Trophoblast cell (in vitro differentiated cells and primary cell): ENCODE measurements around the gene CENPX.

Experiments
- DNase-seq, 2 donors: peaks; one replicate each; pipeline ENCODE4 v3.0.0-alpha.2; 2016
- H2AFZ ChIP-seq: 2 replicates; pipeline ENCODE4 v1.6.1; 2013; ENCODE audit warnings: low read length, moderate library complexity, mild to moderate bottlenecking; ENCODE audit not compliant: insufficient read depth, poor library complexity
- H2AK5ac ChIP-seq: 2 replicates; pipeline ENCODE4 v1.6.1; 2013; ENCODE audit warnings: mild to moderate bottlenecking, low read length
- H2BK120ac ChIP-seq: 2 replicates; pipeline ENCODE4 v1.6.1; 2013; ENCODE audit warnings: low read length, mild to moderate bottlenecking, moderate library complexity; ENCODE audit not compliant: insufficient read depth, poor library complexity
- H2BK12ac ChIP-seq: 2 replicates; pipeline ENCODE4 v1.6.1; 2013; ENCODE audit warnings: mild to moderate bottlenecking, low read length, moderate library complexity
- H2BK5ac ChIP-seq: 2 replicates; pipeline ENCODE4 v1.6.1; 2013; ENCODE audit warnings: low read length, low read depth, moderate library complexity, mild to moderate bottlenecking; ENCODE audit not compliant: poor library complexity
- H3K14ac ChIP-seq: 2 replicates; pipeline ENCODE4 v1.6.1; 2013; ENCODE audit warnings: mild to moderate bottlenecking, low read length
- H3K18ac ChIP-seq: 2 replicates; pipeline ENCODE4 v1.6.1; 2013; ENCODE audit warnings: mild to moderate bottlenecking, low read length
- H3K23ac ChIP-seq: 2 replicates; pipeline ENCODE4 v1.6.1; 2013; ENCODE audit warnings: low read length
- H3K27ac ChIP-seq: 2 replicates; pipeline ENCODE4 v1.5.1; 2013; ENCODE audit warnings: low read depth, mild to moderate bottlenecking, inconsistent platforms, low read length, moderate library complexity
- H3K27me3 ChIP-seq: 2 replicates; pipeline ENCODE4 v1.6.1; 2013; ENCODE audit warnings: inconsistent platforms, mild to moderate bottlenecking, low read length, moderate library complexity; ENCODE audit not compliant: insufficient read depth
- H3K36me3 ChIP-seq, 2 experiments: 1 replicate in 1 of 2; 2 replicates in 1 of 2; pipeline ENCODE4 v1.6.1; 2013; ENCODE audit warnings: low read length in 2 of 2, mild to moderate bottlenecking in 2 of 2, moderate library complexity in 1 of 2; ENCODE audit not compliant: insufficient read depth in 2 of 2, control insufficient read depth in 1 of 2
- H3K4ac ChIP-seq: 2 replicates; pipeline ENCODE4 v1.6.1; 2013; ENCODE audit warnings: low read depth, mild to moderate bottlenecking, low read length, moderate library complexity
- H3K4me1 ChIP-seq, 2 experiments: 1 replicate in 1 of 2; 2 replicates in 1 of 2; pipeline ENCODE4 v1.6.1; 2013; ENCODE audit warnings: low read length in 2 of 2, mild to moderate bottlenecking in 2 of 2, moderate library complexity in 1 of 2; ENCODE audit not compliant: insufficient read depth in 2 of 2, control insufficient read depth in 1 of 2
- H3K4me2 ChIP-seq: 2 replicates; pipeline ENCODE4 v1.6.1; 2013; ENCODE audit warnings: inconsistent platforms, mild to moderate bottlenecking, low read length, moderate library complexity
- H3K4me3 ChIP-seq: 2 replicates; pipeline ENCODE4 v1.5.1; 2013; ENCODE audit warnings: mild to moderate bottlenecking, low read depth, low read length, inconsistent platforms
- H3K79me1 ChIP-seq: one replicate; pipeline ENCODE4 v1.6.1; 2013; ENCODE audit warnings: low read length
- H3K79me2 ChIP-seq: 2 replicates; pipeline ENCODE4 v1.6.1; 2013; ENCODE audit warnings: low read length, mild to moderate bottlenecking; ENCODE audit not compliant: control insufficient read depth, insufficient read depth, poor library complexity
- H3K9ac ChIP-seq: 2 replicates; pipeline ENCODE4 v1.6.1; 2013; ENCODE audit warnings: mild to moderate bottlenecking, low read length
- H3K9me3 ChIP-seq: 2 replicates; pipeline ENCODE4 v1.6.1; 2013; ENCODE audit warnings: low read depth, mild to moderate bottlenecking, control low read depth, inconsistent platforms, low read length; ENCODE audit not compliant: insufficient read depth
- H4K12ac ChIP-seq: 2 replicates; pipeline ENCODE4 v1.6.1; 2013; ENCODE audit warnings: low read depth, mild to moderate bottlenecking, low read length, moderate library complexity
- H4K8ac ChIP-seq: 2 replicates; pipeline ENCODE4 v1.6.1; 2013; ENCODE audit warnings: low read depth, mild to moderate bottlenecking, low read length, moderate library complexity
- H4K91ac ChIP-seq: one replicate; pipeline ENCODE4 v1.6.1; 2013; ENCODE audit warnings: low read depth, mild to moderate bottlenecking, low read length, moderate library complexity
- WGBS: extraction: QIAGEN DNeasy Blood & Tissue Kit; methylation state at CpG from one replicate; pipeline ENCODE4 v1.1.7; 2013; ENCODE audit warnings: missing lambda C conversion rate; ENCODE audit not compliant: insufficient read length, insufficient coverage; ENCODE audit errors: extremely low coverage; 5-methylcytosine and 5-hydroxymethylcytosine counted together

The CENPX gene

GRCh38 chr17:82003411-82004381, 19.0 kb downstream of the CENPX start:
- Histone ChIP-seq H3K4me3 (no peak overlapping the region), H3K14ac (peak overlapping the region; percentile 88), H3K9ac (no peak overlapping the region), H2AFZ (peak overlapping the region; percentile 40), H3K9me3 (peaks cover 5% of the 10 kb centered on the region), H2AK5ac (peak overlapping the region; percentile 83), H3K23ac (no peak overlapping the region), H3K4me2 (peak overlapping the region; percentile 35), H3K27me3 (no peaks in the 10 kb centered on the region), H3K18ac (peak overlapping the region; percentile 87), H3K36me3 (no peaks in the 10 kb centered on the region), H4K12ac (no peak overlapping the region), H2BK5ac (peak overlapping the region; percentile 80), H2BK12ac (peak overlapping the region; percentile 96), H3K27ac (peak overlapping the region; percentile 90), H3K79me2 (peaks cover 6% of the 10 kb centered on the region), H3K79me1 (peaks cover 28% of the 10 kb centered on the region), H3K4ac (peak overlapping the region; percentile 75), H2BK120ac (peak overlapping the region; percentile 95), H4K91ac (peak overlapping the region; percentile 98), H3K4me1 (peaks cover 28 to 38% of the 10 kb centered on the region in 2 experiments), H4K8ac (peak overlapping the region; percentile 83)
- peak; percentile 97 for DNase-seq
- WGBS = no CpG with 5 or more reads among the region's 53 CpGs

GRCh38 chr17:82001571-82002056, 21.1 kb downstream of the CENPX start:
- H4K91ac ChIP-seq = no peak overlapping the region
- no peak overlapping the region for H3K4me3 ChIP-seq
- peaks cover 26% of the 10 kb centered on the region for H3K79me1 ChIP-seq
- no peak overlapping the region for H2AFZ ChIP-seq
- H4K8ac ChIP-seq = no peak overlapping the region
- H3K14ac ChIP-seq = no peak overlapping the region
- peak overlapping the region; percentile 23 for H2BK12ac ChIP-seq
- no peaks in the 10 kb centered on the region for H3K27me3 ChIP-seq
- no peak overlapping the region for H3K27ac ChIP-seq
- H3K79me2 ChIP-seq = peaks cover 6% of the 10 kb centered on the region
- H4K12ac ChIP-seq = no peak overlapping the region
- no peak for DNase-seq
- no peak overlapping the region for H3K18ac ChIP-seq
- H3K4ac ChIP-seq = no peak overlapping the region
- H3K23ac ChIP-seq = no peak overlapping the region
- H2AK5ac ChIP-seq = peak overlapping the region; percentile 60
- H3K9me3 ChIP-seq = peaks cover 5% of the 10 kb centered on the region
- H3K36me3 ChIP-seq = peaks cover 4% of the 10 kb centered on the region in 2 experiments
- no peak overlapping the region for H2BK5ac ChIP-seq
- no CpG with 5 or more reads among the region's 17 CpGs for WGBS
- no peak overlapping the region for H3K4me2 ChIP-seq
- no peak overlapping the region for H2BK120ac ChIP-seq
- no peak overlapping the region for H3K9ac ChIP-seq
- peaks cover 25 to 34% of the 10 kb centered on the region in 2 experiments for H3K4me1 ChIP-seq

DNA sequence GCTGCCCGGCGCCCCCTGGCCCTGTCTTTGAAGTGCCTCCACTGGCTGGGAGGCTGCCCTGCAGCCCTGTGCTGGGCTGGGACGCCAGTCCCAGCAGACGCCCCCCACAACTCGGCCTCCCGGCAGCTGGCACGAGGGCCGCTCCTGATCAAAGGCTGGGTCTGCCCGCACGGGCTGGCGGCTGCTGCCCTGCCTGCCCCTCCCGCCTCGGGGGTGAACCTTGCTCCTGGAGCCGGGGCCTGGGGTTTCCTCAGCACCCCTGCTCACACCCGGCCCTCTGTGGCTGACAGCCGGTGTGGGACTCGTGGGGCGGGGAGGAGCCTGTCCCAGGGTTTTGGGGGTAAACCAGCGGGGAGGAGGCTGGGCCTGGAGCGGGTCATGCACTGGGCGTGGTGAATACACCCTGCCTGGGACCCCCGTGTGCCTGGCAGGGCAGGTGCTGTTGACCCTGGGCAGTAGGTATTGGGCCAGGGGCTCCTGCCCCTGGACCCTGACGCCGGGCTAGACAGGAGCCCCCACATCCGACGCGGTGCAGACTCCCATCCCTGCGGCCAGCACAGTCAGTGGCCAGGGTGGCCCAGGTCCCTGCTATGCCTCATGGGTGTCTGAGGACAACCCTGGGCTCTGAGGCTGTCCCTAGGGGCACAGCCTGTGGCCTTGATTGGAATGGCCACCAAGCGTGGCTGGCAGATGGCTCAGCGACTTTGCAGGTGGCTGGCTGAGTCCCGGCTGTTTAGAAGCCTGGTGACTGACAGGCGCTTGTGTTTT, 21.7 kb downstream of the CENPX start:
- Histone ChIP-seq H3K4me2 (no peak overlapping the region), H3K36me3 (peaks cover 4 to 5% of the 10 kb centered on the region in 2 experiments), H3K4me3 (no peak overlapping the region), H2AK5ac (no peak overlapping the region), H2BK5ac (no peak overlapping the region), H2BK12ac (peak overlapping the region; percentile 55), H4K12ac (no peak overlapping the region), H3K18ac (no peak overlapping the region), H3K79me1 (peaks cover 26% of the 10 kb centered on the region), H4K8ac (no peak overlapping the region), H3K79me2 (peaks cover 6% of the 10 kb centered on the region), H3K9ac (no peak overlapping the region), H3K4me1 (peaks cover 23 to 31% of the 10 kb centered on the region in 2 experiments), H3K23ac (no peak overlapping the region), H3K9me3 (peaks cover 3% of the 10 kb centered on the region), H4K91ac (peak overlapping the region; percentile 55), H3K27ac (no peak overlapping the region), H2AFZ (no peak overlapping the region), H2BK120ac (no peak overlapping the region), H3K4ac (no peak overlapping the region), H3K14ac (no peak overlapping the region), H3K27me3 (no peaks in the 10 kb centered on the region)
- no CpG with 5 or more reads among the region's 32 CpGs for WGBS
- DNase-seq = peak; percentile 39 to 62
